H1 (cell line): ENCODE results near the gene TMEM128. TPM values are rescaled to one million over a fixed set of nuclear protein-coding genes. Genes with fewer than 3 reads are reported as not detected.

ENCODE experiments used
- CHD7 ChIP-seq: fragments of 300-600 bp; sonication (generic); IDR thresholded peaks from 2 replicates; pipeline ENCODE4 v1.7.1; 2012; ENCODE audit warnings: low read length, moderate library complexity, mild to moderate bottlenecking, inconsistent platforms; ENCODE audit not compliant: insufficient replicate concordance
- CTBP2 ChIP-seq: IDR thresholded peaks from 2 replicates; pipeline ENCODE4 v1.7.0; 2011; ENCODE audit warnings: borderline replicate concordance, mild to moderate bottlenecking, moderate library complexity, mixed read lengths, low read length; ENCODE audit not compliant: insufficient read depth, insufficient read length
- JUN ChIP-seq: IDR thresholded peaks from 2 replicates; pipeline ENCODE4 v1.6.1; 2011; ENCODE audit warnings: low read depth, mild to moderate bottlenecking, improper control_type of control experiment, low read length
- JUND ChIP-seq: IDR thresholded peaks from 2 replicates; pipeline ENCODE4 v1.6.1; 2011; ENCODE audit warnings: mild to moderate bottlenecking, improper control_type of control experiment, low read length
- SIX5 ChIP-seq: IDR thresholded peaks from 2 replicates; pipeline ENCODE4 v1.6.1; 2011; ENCODE audit warnings: mild to moderate bottlenecking, low read depth, low read length
- ZNF274 ChIP-seq: IDR thresholded peaks from 2 replicates; pipeline ENCODE4 v1.7.0; 2012; ENCODE audit warnings: low read length, borderline replicate concordance; ENCODE audit errors: extremely low read depth
- polyA plus RNA-seq, 7 experiments: library from polyadenylated mRNA; depleted of rRNA in 3 of 7; stranded (reverse) in 5 of 7; unstranded in 2 of 7; fragments of >200 nt in 5 of 7; fragments of 200-250 nt in 2 of 7; gene quantifications; 1 replicate in 5 of 7; 2 replicates in 1 of 7; 4 replicates in 1 of 7; pipeline versions ENCODE4 v1.2.1 to v1.2.3, GENCODE V29; 2011 to 2013; ENCODE audit warnings: missing spikeins in 2 of 7, mixed read lengths in 2 of 7
- total RNA-seq: library from RNA; stranded (reverse); fragmentation: NEBNext Ultra II Directional; extraction: Animal tissue kit (Norgen Biotek cat#: 25700); gene quantifications from 2 replicates; pipeline ENCODE4 v1.2.1, GENCODE V29; 2021

TMEM128 gene
- total and polyA plus RNA-seq, 2 of the 8 experiments (the other 6 are each of a cell fraction or from before 2014, with no cell fraction given): 17.7 to 33.6 TPM

- TF ChIP-seq CTBP2 (no peak), JUND (no peak), SIX5 (no peak), JUN (no peak), CHD7 (no peak), ZNF274 (no peak)
Observed at GRCh38 chr4:4248885-4249203, 821 bp upstream of the TMEM128 start (continued).
